CD14-positive monocyte (primary cell): Measurements from ENCODE around the gene FCGR2B. TPM values are rescaled to one million over a fixed set of nuclear protein-coding genes. Genes with fewer than 3 reads are reported as not detected.
"Not testable (repeated sequence)": the region's sequence is repeated elsewhere in the genome, so short reads cannot be mapped to it uniquely, and the experiment has no call there.

Experiments
- DNase-seq, 3 donors: peaks; one replicate each; pipeline ENCODE4 v3.0.0-alpha.2; 2011 to 2022
- H2AFZ ChIP-seq: 2 replicates; pipeline ENCODE4 v1.6.0; 2012; ENCODE audit warnings: mild to moderate bottlenecking, low read depth, low read length, inconsistent platforms; ENCODE audit not compliant: insufficient read depth, poor library complexity, severe bottlenecking
- H3K27ac ChIP-seq, 2 donors: 1 replicate in 1 of 2; 2 replicates in 1 of 2; pipeline ENCODE4 v1.5.1; 2012 to 2013; ENCODE audit warnings: low read length in 2 of 2, control low read depth in 1 of 2, inconsistent platforms in 1 of 2, low read depth in 1 of 2, mild to moderate bottlenecking in 1 of 2
- H3K27me3 ChIP-seq, 2 donors: one replicate each; pipeline versions ENCODE4 v1.6.0 to v1.6.1; 2011 to 2013; ENCODE audit warnings: low read length in 2 of 2; ENCODE audit not compliant: control insufficient read depth in 2 of 2, insufficient read depth in 2 of 2
- H3K36me3 ChIP-seq, 2 donors: replicated peaks in 1 of 2; 1 replicate in 1 of 2; 2 replicates in 1 of 2; pipeline versions ENCODE4 v1.5.1 to v1.6.1; 2012 to 2013; ENCODE audit warnings: low read length in 2 of 2, control low read depth in 1 of 2, inconsistent platforms in 1 of 2, mild to moderate bottlenecking in 1 of 2; ENCODE audit not compliant: insufficient read depth in 2 of 2, control insufficient read depth in 1 of 2
- H3K4me1 ChIP-seq, 2 donors: 1 replicate in 1 of 2; 2 replicates in 1 of 2; pipeline versions ENCODE4 v1.5.1 to v1.6.1; 2012 to 2013; ENCODE audit warnings: low read length in 2 of 2, control low read depth in 1 of 2, inconsistent platforms in 1 of 2, mild to moderate bottlenecking in 1 of 2, moderate library complexity in 1 of 2; ENCODE audit not compliant: insufficient read depth in 2 of 2, control insufficient read depth in 1 of 2
- H3K4me2 ChIP-seq: replicated peaks from 2 replicates; pipeline ENCODE3; 2012; ENCODE audit warnings: low read length, moderate library complexity, mild to moderate bottlenecking; ENCODE audit not compliant: poor library complexity, severe bottlenecking; ENCODE audit errors: extremely low read depth
- H3K4me3 ChIP-seq, 3 experiments: fragments of 200-600 bp in 1 of 3; sonication (generic) in 1 of 3; replicated peaks in 1 of 3; 1 replicate in 2 of 3; 2 replicates in 1 of 3; pipeline ENCODE4 v1.5.1; 2011 to 2013; ENCODE audit warnings: low read length in 3 of 3, mild to moderate bottlenecking in 3 of 3, control low read depth in 2 of 3, low read depth in 2 of 3, inconsistent platforms in 1 of 3, moderate library complexity in 1 of 3
- H3K79me2 ChIP-seq: 2 replicates; pipeline ENCODE4 v1.6.0; 2012; ENCODE audit warnings: mild to moderate bottlenecking, control low read depth, inconsistent platforms, low read length, moderate library complexity; ENCODE audit not compliant: insufficient read depth
- H3K9ac ChIP-seq: 2 replicates; pipeline ENCODE4 v1.6.0; 2017; ENCODE audit warnings: low read length, mild to moderate bottlenecking; ENCODE audit not compliant: insufficient read depth, poor library complexity, severe bottlenecking
- H3K9me3 ChIP-seq, 2 donors: replicated peaks in 1 of 2; 1 replicate in 1 of 2; 2 replicates in 1 of 2; pipeline versions ENCODE4 v1.5.1 to v1.6.1; 2012 to 2013; ENCODE audit warnings: low read length in 2 of 2, control low read depth in 1 of 2; ENCODE audit not compliant: control insufficient read depth in 1 of 2, insufficient read depth in 1 of 2
- H4K20me1 ChIP-seq: 2 replicates; pipeline ENCODE4 v1.6.0; 2012; ENCODE audit warnings: mild to moderate bottlenecking, low read length, control low read depth, moderate library complexity; ENCODE audit not compliant: insufficient read depth
- H3K27ac Mint-ChIP-seq, 7 donors: one replicate each; pipeline ENCODE4 v1.8.0; 2020; ENCODE audit warnings: mild to moderate bottlenecking in 7 of 7, mixed read lengths in 7 of 7, moderate library complexity in 6 of 7, inconsistent platforms in 2 of 7
- H3K27me3 Mint-ChIP-seq, 3 donors: one replicate each; pipeline ENCODE4 v1.8.0; 2021 to 2022; ENCODE audit warnings: low read depth in 3 of 3, mild to moderate bottlenecking in 3 of 3, mixed read lengths in 3 of 3, moderate library complexity in 3 of 3, inconsistent platforms in 1 of 3
- H3K36me3 Mint-ChIP-seq, 2 donors: one replicate each; pipeline ENCODE4 v1.8.0; 2020; ENCODE audit warnings: mixed read lengths in 2 of 2, inconsistent platforms in 1 of 2, mild to moderate bottlenecking in 1 of 2
- H3K4me1 Mint-ChIP-seq: one replicate; pipeline ENCODE4 v1.8.0; 2020; ENCODE audit warnings: mild to moderate bottlenecking, mixed read lengths
- H3K4me3 Mint-ChIP-seq, 2 donors: one replicate each; pipeline ENCODE4 v1.8.0; 2020; ENCODE audit warnings: mild to moderate bottlenecking in 2 of 2, mixed read lengths in 2 of 2, moderate library complexity in 1 of 2
- H3K9me3 Mint-ChIP-seq, 7 donors: one replicate each; pipeline ENCODE4 v1.8.0; 2020 to 2022; ENCODE audit warnings: mixed read lengths in 7 of 7, mild to moderate bottlenecking in 6 of 7, moderate library complexity in 6 of 7, inconsistent platforms in 2 of 7
- WGBS: methylation state at CpG from one replicate; pipeline ENCODE4 v1.1.5; 2013; ENCODE audit warnings: missing lambda C conversion rate; ENCODE audit not compliant: insufficient coverage; 5-methylcytosine and 5-hydroxymethylcytosine counted together
- intact Hi-C, 2 donors: fragments of 100-400 bp; cut with micrococcal nuclease; formaldehyde crosslinking; loops; one replicate each; pipeline versions ENCODE4 v1.15.0 to v1.15.1; 2023
- polyA plus RNA-seq, 3 donors: library from polyadenylated mRNA; depleted of rRNA in 1 of 3; unstranded in 2 of 3; stranded (reverse) in 1 of 3; fragments of 300-500 nt in 2 of 3; fragments of >200 nt in 1 of 3; fragmentation: Illumina TruSeq in 2 of 3; gene quantifications; 1 replicate in 2 of 3; 2 replicates in 1 of 3; pipeline ENCODE4 v1.2.3, GENCODE V29; 2012 to 2021

Gene FCGR2B
- polyA plus RNA-seq, 3 donors = 12.1 to 41.5 (median 24.9) TPM

GRCh38 chr1:161673437-161673836, 10.5 kb downstream of the FCGR2B start:
- WGBS = 100% methylated on average over 3 of the region's 7 CpGs
- H3K27me3 ChIP-seq = peaks cover 14 to 49% of the 10 kb centered on the region in 2 donors

DNA sequence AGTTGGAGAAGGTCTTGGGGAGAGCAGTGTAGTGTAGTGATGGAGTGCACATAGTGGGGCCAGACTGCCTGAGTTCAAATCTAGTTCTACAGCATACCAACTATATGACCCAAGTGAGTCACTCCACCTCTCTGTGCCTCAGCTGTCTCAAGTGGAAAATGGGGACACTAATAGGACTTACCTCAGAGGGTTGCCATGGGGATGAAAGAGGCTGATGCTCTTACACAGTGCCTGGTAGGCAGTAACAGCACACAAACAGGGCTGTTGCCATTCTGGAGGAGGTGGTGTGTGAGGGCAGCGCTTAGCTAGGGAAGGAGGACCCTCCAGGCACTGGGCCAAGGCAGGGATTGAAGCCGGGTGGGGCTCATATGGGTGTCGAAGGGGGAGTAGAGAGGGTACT, 11.5 kb downstream of the FCGR2B start:
- not testable (repeated sequence) for DNase-seq, H2AFZ ChIP-seq

More at GRCh38 chr1:161673437-161673836, 10.5 kb downstream of the FCGR2B start:
- H3K4me2 ChIP-seq, H3K36me3 Mint-ChIP-seq, H3K9me3 Mint-ChIP-seq, H3K9ac ChIP-seq, H3K4me1 ChIP-seq, H3K9me3 ChIP-seq, H3K27ac ChIP-seq, H2AFZ ChIP-seq, H3K79me2 ChIP-seq, H3K36me3 ChIP-seq, H4K20me1 ChIP-seq, intact Hi-C loops, H3K27ac Mint-ChIP-seq, H3K4me3 ChIP-seq, H3K4me1 Mint-ChIP-seq, H3K4me3 Mint-ChIP-seq, DNase-seq: not testable (repeated sequence)
- H3K27me3 Mint-ChIP-seq = peaks cover 37 to 63% (median 42%) of the 10 kb centered on the region in 3 donors

GRCh38 chr1:161674908-161675307, 12.0 kb downstream of the FCGR2B start:
- H3K4me1 ChIP-seq, H3K4me3 Mint-ChIP-seq, H3K4me1 Mint-ChIP-seq, intact Hi-C loops, H4K20me1 ChIP-seq, H3K9me3 ChIP-seq, H3K79me2 ChIP-seq, H3K9me3 Mint-ChIP-seq, DNase-seq, H3K27ac Mint-ChIP-seq, H3K27ac ChIP-seq, H3K36me3 Mint-ChIP-seq, H2AFZ ChIP-seq, H3K4me3 ChIP-seq, H3K4me2 ChIP-seq, H3K36me3 ChIP-seq, H3K9ac ChIP-seq: not testable (repeated sequence)
- H3K27me3 ChIP-seq = peaks cover 17 to 56% of the 10 kb centered on the region in 2 donors
- H3K27me3 Mint-ChIP-seq = peaks cover 44 to 68% (median 49%) of the 10 kb centered on the region in 3 donors
- WGBS = 83% methylated on average over 1 of the region's 3 CpGs

More for the DNA sequence above, 11.5 kb downstream of the FCGR2B start:
- WGBS = no CpG with 5 or more reads among the region's 3 CpGs
- H3K27me3 ChIP-seq = peaks cover 17 to 54% of the 10 kb centered on the region in 2 donors
- Mint-ChIP-seq H3K27me3 (peaks cover 40 to 66% (median 46%) of the 10 kb centered on the region in 3 donors), H3K4me3 (peak overlapping the region in 1 of 2 donors; percentile 42)
- intact Hi-C loops, H3K27ac ChIP-seq, H3K36me3 Mint-ChIP-seq, H3K27ac Mint-ChIP-seq, H3K4me1 ChIP-seq, H3K4me3 ChIP-seq, H3K36me3 ChIP-seq, H3K79me2 ChIP-seq, H3K9me3 ChIP-seq, H3K9ac ChIP-seq, H3K4me2 ChIP-seq, H3K9me3 Mint-ChIP-seq, H3K4me1 Mint-ChIP-seq, H4K20me1 ChIP-seq: not testable (repeated sequence)
